HEK293T (cell line): ENCODE results near the gene ACBD6.

Source experiments
- ARNT ChIP-seq: fragments of 450-650 bp; IDR thresholded peaks from 2 replicates; pipeline ENCODE4 v1.6.1; 2017; ENCODE audit warnings: mild to moderate bottlenecking
- BHLHE40 ChIP-seq: fragments of 450-650 bp; IDR thresholded peaks from 2 replicates; pipeline ENCODE4 v1.6.1; 2016; ENCODE audit warnings: mild to moderate bottlenecking, moderate library complexity, borderline replicate concordance
- ELF4 ChIP-seq: fragments of 450-650 bp; IDR thresholded peaks from 2 replicates; pipeline ENCODE4 v1.6.1; 2017; ENCODE audit warnings: antibody characterized with exemption
- FOXA1 ChIP-seq: fragments of 450-650 bp; IDR thresholded peaks from 2 replicates; pipeline ENCODE4 v1.6.1; 2016; ENCODE audit warnings: mild to moderate bottlenecking
- FOXM1 ChIP-seq: fragments of 450-650 bp; IDR thresholded peaks from 2 replicates; pipeline ENCODE4 v1.6.1; 2017; ENCODE audit warnings: mild to moderate bottlenecking, borderline replicate concordance
- L3MBTL2 ChIP-seq: fragments of 450-650 bp; conservative IDR thresholded peaks from 2 replicates; pipeline ENCODE4 v1.6.1; 2016; ENCODE audit warnings: mild to moderate bottlenecking
- LEF1 ChIP-seq: fragments of 450-650 bp; IDR thresholded peaks from 2 replicates; pipeline ENCODE4 v1.6.1; 2017; ENCODE audit warnings: mild to moderate bottlenecking, borderline replicate concordance
- SP1 ChIP-seq: fragments of 450-650 bp; IDR thresholded peaks from 2 replicates; pipeline ENCODE4 v1.6.1; 2017
- SUZ12 ChIP-seq: fragments of 450-650 bp; IDR thresholded peaks from 2 replicates; pipeline ENCODE4 v1.6.1; 2016; ENCODE audit warnings: mild to moderate bottlenecking
- TARDBP ChIP-seq: fragments of 450-650 bp; IDR thresholded peaks from 2 replicates; pipeline ENCODE4 v1.6.1; 2016
- ZNF384 ChIP-seq: fragments of 450-650 bp; IDR thresholded peaks from 2 replicates; pipeline ENCODE4 v1.6.1; 2016
- TF ChIP-seq, protein P1 (sequence below): fragments of 450-650 bp; IDR thresholded peaks from 2 replicates; pipeline ENCODE4 v1.6.1; 2016

DNA sequence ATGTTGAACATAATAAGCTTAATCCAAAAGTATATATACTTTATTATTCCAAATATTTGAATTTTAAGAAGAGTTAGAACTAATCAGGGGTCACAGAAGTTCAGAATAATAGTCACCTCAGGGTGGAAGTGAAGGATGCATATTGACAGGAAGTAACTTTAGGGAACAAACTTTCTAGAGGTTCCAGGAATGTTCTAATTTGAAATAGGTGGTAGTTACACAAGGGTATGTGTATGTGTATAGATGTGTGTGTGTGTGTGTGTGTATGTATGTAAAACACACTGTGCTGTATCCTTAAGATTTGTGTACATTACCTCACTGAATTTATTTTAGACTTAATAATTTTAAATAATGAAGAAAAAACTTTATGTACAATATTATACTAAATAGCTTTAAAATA, 110.4 kb downstream of the ACBD6 start:
- no peak for TF ChIP-seq BHLHE40
- no peak for TF ChIP-seq SUZ12
- TF ChIP-seq TARDBP = no peak
- TF ChIP-seq ZNF384 = no peak
- no peak for TF ChIP-seq ARNT
- no peak for TF ChIP-seq FOXA1
- no peak for TF ChIP-seq LEF1
- no peak for TF ChIP-seq SP1
- TF ChIP-seq ELF4 = no peak
- TF ChIP-seq L3MBTL2 = no peak
- TF ChIP-seq, protein P1, sequence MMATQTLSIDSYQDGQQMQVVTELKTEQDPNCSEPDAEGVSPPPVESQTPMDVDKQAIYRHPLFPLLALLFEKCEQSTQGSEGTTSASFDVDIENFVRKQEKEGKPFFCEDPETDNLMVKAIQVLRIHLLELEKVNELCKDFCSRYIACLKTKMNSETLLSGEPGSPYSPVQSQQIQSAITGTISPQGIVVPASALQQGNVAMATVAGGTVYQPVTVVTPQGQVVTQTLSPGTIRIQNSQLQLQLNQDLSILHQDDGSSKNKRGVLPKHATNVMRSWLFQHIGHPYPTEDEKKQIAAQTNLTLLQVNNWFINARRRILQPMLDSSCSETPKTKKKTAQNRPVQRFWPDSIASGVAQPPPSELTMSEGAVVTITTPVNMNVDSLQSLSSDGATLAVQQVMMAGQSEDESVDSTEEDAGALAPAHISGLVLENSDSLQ = no peak
- TF ChIP-seq FOXM1 = no peak
